ENCODE data around the gene CALML3.

DNA sequence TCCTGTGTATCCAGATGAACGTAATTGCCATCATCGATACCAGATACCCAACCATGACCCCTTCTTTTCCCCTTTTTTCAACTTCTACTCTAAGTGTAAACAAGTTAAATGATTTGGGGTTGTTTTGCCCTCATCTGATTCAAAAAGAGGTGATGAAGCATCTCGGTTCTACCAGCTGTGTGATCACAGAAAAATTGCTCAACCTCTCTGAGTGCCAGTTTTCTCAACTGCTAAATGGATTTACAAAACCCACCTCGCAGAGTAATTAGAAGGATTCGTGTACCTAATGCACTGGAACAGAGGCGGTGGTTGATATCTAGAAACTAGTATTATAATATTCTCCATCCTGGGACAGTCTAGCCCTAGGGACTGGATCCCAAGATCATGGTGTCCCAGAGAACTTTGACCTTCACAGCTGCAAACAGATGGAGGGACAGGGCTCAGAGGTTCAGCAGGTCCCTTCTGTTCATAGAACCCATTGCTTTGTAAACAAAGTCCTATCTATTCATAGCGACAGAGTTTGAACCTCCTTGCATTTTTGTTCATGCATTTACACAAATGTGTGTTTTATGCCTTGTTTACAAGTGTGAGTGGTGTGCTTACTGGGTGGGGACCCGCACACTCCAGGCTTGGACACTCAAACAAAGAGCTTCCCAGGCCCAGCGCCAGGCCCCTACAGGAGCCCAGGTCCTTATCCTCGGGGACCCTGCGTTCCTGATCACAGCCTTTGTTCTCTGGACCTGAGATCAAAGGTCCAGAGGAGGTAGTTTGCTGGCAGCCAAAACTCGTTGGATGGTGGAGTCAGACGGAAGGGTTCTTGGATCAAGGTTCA lies 46.4 kb downstream of the CALML3 start:
- TF ChIP-seq, protein P1, sequence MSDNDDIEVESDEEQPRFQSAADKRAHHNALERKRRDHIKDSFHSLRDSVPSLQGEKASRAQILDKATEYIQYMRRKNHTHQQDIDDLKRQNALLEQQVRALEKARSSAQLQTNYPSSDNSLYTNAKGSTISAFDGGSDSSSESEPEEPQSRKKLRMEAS (IDR thresholded peaks at IDR 0.05) = no peak
- TF ChIP-seq YY1 (IDR thresholded peaks at IDR 0.05; ENCODE audit: low read depth) (no peak), TAF1 (IDR thresholded peaks at IDR 0.05; ENCODE audit: low read depth) (no peak), RAD21 (IDR thresholded peaks at IDR 0.05; ENCODE audit: low read depth) (no peak), EP300 (IDR thresholded peaks at IDR 0.05; ENCODE audit: borderline replicate concordance) (no peak), CEBPB (IDR thresholded peaks at IDR 0.05) (no peak), CREB1 (IDR thresholded peaks at IDR 0.05; ENCODE audit: low read depth) (no peak)
- TF ChIP-seq, protein P2, sequence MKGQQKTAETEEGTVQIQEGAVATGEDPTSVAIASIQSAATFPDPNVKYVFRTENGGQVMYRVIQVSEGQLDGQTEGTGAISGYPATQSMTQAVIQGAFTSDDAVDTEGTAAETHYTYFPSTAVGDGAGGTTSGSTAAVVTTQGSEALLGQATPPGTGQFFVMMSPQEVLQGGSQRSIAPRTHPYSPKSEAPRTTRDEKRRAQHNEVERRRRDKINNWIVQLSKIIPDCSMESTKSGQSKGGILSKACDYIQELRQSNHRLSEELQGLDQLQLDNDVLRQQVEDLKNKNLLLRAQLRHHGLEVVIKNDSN (IDR thresholded peaks at IDR 0.05) = no peak
- TF ChIP-seq, protein P3, sequence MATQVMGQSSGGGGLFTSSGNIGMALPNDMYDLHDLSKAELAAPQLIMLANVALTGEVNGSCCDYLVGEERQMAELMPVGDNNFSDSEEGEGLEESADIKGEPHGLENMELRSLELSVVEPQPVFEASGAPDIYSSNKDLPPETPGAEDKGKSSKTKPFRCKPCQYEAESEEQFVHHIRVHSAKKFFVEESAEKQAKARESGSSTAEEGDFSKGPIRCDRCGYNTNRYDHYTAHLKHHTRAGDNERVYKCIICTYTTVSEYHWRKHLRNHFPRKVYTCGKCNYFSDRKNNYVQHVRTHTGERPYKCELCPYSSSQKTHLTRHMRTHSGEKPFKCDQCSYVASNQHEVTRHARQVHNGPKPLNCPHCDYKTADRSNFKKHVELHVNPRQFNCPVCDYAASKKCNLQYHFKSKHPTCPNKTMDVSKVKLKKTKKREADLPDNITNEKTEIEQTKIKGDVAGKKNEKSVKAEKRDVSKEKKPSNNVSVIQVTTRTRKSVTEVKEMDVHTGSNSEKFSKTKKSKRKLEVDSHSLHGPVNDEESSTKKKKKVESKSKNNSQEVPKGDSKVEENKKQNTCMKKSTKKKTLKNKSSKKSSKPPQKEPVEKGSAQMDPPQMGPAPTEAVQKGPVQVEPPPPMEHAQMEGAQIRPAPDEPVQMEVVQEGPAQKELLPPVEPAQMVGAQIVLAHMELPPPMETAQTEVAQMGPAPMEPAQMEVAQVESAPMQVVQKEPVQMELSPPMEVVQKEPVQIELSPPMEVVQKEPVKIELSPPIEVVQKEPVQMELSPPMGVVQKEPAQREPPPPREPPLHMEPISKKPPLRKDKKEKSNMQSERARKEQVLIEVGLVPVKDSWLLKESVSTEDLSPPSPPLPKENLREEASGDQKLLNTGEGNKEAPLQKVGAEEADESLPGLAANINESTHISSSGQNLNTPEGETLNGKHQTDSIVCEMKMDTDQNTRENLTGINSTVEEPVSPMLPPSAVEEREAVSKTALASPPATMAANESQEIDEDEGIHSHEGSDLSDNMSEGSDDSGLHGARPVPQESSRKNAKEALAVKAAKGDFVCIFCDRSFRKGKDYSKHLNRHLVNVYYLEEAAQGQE (IDR thresholded peaks at IDR 0.05; ENCODE audit: low read depth) = no peak

Measured in Ishikawa (cell line).